Thoracic aorta (tissue), 2 donors: ENCODE measurements around the gene CHST1. TPM values are rescaled to one million over a fixed set of nuclear protein-coding genes. Genes with fewer than 3 reads are reported as not detected.

Source experiments
- ATAC-seq: fragments of 150-250 bp; one replicate; pipeline ENCODE4 v1.8.0; 2017; ENCODE audit warnings: low read depth; ENCODE audit not compliant: insufficient number of reproducible peaks, low FRiP score
- DNase-seq: peaks from one replicate; pipeline ENCODE4 v3.0.0-alpha.2; 2020; ENCODE audit warnings: low spot score
- H3K27ac ChIP-seq, 2 donors: fragments of 200-600 bp; sonication (generic); 1 replicate in 1 of 2; 2 replicates in 1 of 2; pipeline ENCODE4 v1.5.1; 2016; ENCODE audit warnings: mild to moderate bottlenecking in 2 of 2, moderate library complexity in 2 of 2
- H3K27me3 ChIP-seq: fragments of 200-600 bp; sonication (generic); replicated peaks from 2 replicates; pipeline ENCODE4 v1.6.0; 2016; ENCODE audit warnings: mild to moderate bottlenecking; ENCODE audit not compliant: insufficient read depth
- H3K36me3 ChIP-seq: fragments of 200-600 bp; sonication (generic); one replicate; pipeline ENCODE4 v1.5.1; 2016
- H3K4me1 ChIP-seq, 2 donors: fragments of 200-600 bp; sonication (generic); 1 replicate in 1 of 2; 2 replicates in 1 of 2; pipeline versions ENCODE4 v1.5.1 to v1.6.0; 2016; ENCODE audit warnings: low read depth in 2 of 2, mild to moderate bottlenecking in 1 of 2; ENCODE audit not compliant: control insufficient read depth in 1 of 2
- H3K4me3 ChIP-seq: fragments of 200-600 bp; sonication (generic); 2 replicates; pipeline ENCODE4 v1.5.1; 2016; ENCODE audit warnings: mild to moderate bottlenecking
- H3K9me3 ChIP-seq: fragments of 200-600 bp; sonication (generic); 2 replicates; pipeline ENCODE4 v1.5.1; 2016
- total RNA-seq, 2 donors: library from RNA; depleted of rRNA; stranded (reverse); fragments of >200 nt; gene quantifications; one replicate each; pipeline versions ENCODE4 v1.1.0 to v1.2.3, GENCODE V29; 2016
- TF ChIP-seq, protein P1 (sequence below): fragments of 200-600 bp; sonication (generic); IDR thresholded peaks from one replicate; pipeline ENCODE4 v1.5.1; 2019; ENCODE audit warnings: antibody characterized with exemption

Gene CHST1
- total RNA-seq, 2 donors from 2014 or later: 48.7 to 50.2 TPM

- ATAC-seq (no peak), DNase-seq (no peak)
- TF ChIP-seq, protein P1, sequence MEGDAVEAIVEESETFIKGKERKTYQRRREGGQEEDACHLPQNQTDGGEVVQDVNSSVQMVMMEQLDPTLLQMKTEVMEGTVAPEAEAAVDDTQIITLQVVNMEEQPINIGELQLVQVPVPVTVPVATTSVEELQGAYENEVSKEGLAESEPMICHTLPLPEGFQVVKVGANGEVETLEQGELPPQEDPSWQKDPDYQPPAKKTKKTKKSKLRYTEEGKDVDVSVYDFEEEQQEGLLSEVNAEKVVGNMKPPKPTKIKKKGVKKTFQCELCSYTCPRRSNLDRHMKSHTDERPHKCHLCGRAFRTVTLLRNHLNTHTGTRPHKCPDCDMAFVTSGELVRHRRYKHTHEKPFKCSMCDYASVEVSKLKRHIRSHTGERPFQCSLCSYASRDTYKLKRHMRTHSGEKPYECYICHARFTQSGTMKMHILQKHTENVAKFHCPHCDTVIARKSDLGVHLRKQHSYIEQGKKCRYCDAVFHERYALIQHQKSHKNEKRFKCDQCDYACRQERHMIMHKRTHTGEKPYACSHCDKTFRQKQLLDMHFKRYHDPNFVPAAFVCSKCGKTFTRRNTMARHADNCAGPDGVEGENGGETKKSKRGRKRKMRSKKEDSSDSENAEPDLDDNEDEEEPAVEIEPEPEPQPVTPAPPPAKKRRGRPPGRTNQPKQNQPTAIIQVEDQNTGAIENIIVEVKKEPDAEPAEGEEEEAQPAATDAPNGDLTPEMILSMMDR: no peak
- H3K36me3 ChIP-seq: peaks cover 7% of the 10 kb centered on the region
- peaks cover 9 to 36% of the 10 kb centered on the region in 2 donors for H3K4me1 ChIP-seq
- no peak overlapping the region for H3K4me3 ChIP-seq
- H3K27me3 ChIP-seq: no peaks in the 10 kb centered on the region
- no peak overlapping the region for H3K27ac ChIP-seq
- no peaks in the 10 kb centered on the region for H3K9me3 ChIP-seq
Observed at GRCh38 chr11:45650166-45651095, 15.0 kb downstream of the CHST1 start.

- DNase-seq (no peak), ATAC-seq (no peak)
- Histone ChIP-seq H3K36me3 (peaks cover 7% of the 10 kb centered on the region), H3K4me1 (peaks cover 4 to 29% of the 10 kb centered on the region in 2 donors), H3K27ac (no peak overlapping the region), H3K9me3 (no peaks in the 10 kb centered on the region), H3K27me3 (no peaks in the 10 kb centered on the region), H3K4me3 (no peak overlapping the region)
- TF ChIP-seq, protein P1: no peak
Observed at GRCh38 chr11:45649544-45650165, 15.8 kb downstream of the CHST1 start.

DNA sequence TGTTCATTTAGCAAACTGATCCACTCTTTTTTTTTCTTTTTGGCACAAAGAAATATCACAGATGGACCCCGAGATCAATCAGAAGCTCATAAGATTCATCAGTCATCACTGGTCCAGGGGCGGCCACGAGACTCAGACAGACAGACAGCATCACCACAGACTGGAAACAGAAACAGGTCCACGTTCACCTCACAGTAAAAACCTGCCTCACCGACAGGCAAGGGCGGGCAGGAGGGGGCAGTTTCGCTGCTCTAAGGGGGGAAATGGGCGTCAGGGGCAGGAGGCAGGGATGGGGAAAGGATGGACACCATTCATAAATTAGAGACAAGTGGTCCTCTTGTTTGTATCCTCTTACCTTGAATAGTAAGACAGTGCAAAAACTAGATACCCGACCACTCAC is 16.5 kb downstream of the CHST1 start:
- H3K27me3 ChIP-seq: no peaks in the 10 kb centered on the region

DNA sequence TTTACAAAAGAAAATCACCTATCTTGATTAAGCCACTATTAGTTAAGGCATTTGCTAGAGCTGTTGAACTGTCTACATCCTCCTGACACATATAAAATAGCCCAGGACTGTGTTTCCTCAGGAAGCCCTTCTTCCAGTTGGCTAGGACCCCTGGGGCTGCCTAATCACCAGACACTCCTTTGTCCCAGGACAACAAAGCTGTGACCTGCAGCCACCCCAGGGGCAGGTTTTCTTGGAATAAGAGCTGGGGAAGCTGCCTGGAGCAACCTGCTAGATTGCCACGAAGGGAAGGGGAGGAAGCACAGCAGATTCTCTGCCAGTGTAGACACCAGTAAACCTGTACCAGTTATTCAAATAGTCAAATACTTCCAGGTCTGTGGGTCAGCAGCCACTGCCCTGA is 17.6 kb downstream of the CHST1 start:
- TF ChIP-seq, protein P1: no peak
- H3K36me3 ChIP-seq: peaks cover 7% of the 10 kb centered on the region
- H3K27ac ChIP-seq: no peak overlapping the region
- no peak for ATAC-seq
- peaks cover under 1 to 10% of the 10 kb centered on the region in 2 donors for H3K4me1 ChIP-seq
- no peak for DNase-seq
- no peaks in the 10 kb centered on the region for H3K9me3 ChIP-seq
- H3K4me3 ChIP-seq: no peak overlapping the region
- H3K27me3 ChIP-seq: no peaks in the 10 kb centered on the region

More for the DNA sequence above, 16.5 kb downstream of the CHST1 start:
- DNase-seq (no peak), ATAC-seq (no peak)
- Histone ChIP-seq H3K9me3 (no peaks in the 10 kb centered on the region), H3K4me1 (peaks cover 3 to 21% of the 10 kb centered on the region in 2 donors), H3K36me3 (peaks cover 7% of the 10 kb centered on the region), H3K27ac (no peak overlapping the region), H3K4me3 (no peak overlapping the region)
- TF ChIP-seq, protein P1: no peak

DNA sequence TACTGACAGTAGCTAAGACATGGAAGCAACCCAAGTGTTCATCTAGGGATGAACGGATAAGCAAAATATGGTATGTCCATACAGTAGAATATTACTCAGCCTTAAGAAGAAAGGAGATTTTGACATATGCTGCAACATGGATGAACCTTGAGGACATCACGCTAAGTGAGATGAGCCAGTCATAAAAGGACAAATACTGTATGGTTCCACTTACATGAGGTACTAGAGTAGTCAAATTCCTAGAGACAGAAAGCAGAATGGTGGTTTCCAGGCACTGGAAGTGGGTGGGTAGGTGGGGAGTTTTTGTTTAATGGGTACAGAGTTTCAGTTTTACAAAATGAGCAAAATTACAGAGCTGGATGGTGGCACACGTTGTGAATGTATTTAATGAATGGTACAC is 18.1 kb downstream of the CHST1 start:
- peaks cover 0 to 5% of the 10 kb centered on the region in 2 donors for H3K4me1 ChIP-seq
- no peak overlapping the region for H3K27ac ChIP-seq
- DNase-seq (no peak), ATAC-seq (no peak)
- peaks cover 7% of the 10 kb centered on the region for H3K36me3 ChIP-seq
- no peak overlapping the region for H3K4me3 ChIP-seq
- TF ChIP-seq, protein P1: no peak
- no peaks in the 10 kb centered on the region for H3K9me3 ChIP-seq
- H3K27me3 ChIP-seq: no peaks in the 10 kb centered on the region
